Right lobe of liver (tissue), 6 donors: ENCODE measurements around the gene MAP2. TPM values are rescaled to one million over a fixed set of nuclear protein-coding genes. Genes with fewer than 3 reads are reported as not detected.

Source experiments
- ATAC-seq, 4 donors: fragments of 200-7000 bp; cut with Tn5 transposase; one replicate each; pipeline ENCODE4 v1.9.1; 2020; ENCODE audit warnings: mild to moderate bottlenecking in 4 of 4, moderate library complexity in 4 of 4
- DNase-seq, 3 donors: peaks; one replicate each; pipeline ENCODE4 v3.0.0-alpha.2; 2020
- H3K27ac ChIP-seq, 3 donors: fragments of 200-600 bp; one replicate each; pipeline ENCODE4 v1.8.0; 2022
- H3K27me3 ChIP-seq, 2 donors: fragments of 200-600 bp; one replicate each; pipeline ENCODE4 v1.8.0; 2022
- H3K36me3 ChIP-seq, 4 donors: fragments of 200-600 bp; sonication (generic) in 1 of 4; one replicate each; pipeline versions ENCODE4 v1.5.1 to v1.8.0; 2017 to 2022; ENCODE audit warnings: control low read depth in 1 of 4
- H3K4me1 ChIP-seq, 4 donors: fragments of 200-600 bp; sonication (generic) in 1 of 4; one replicate each; pipeline versions ENCODE4 v1.5.1 to v1.8.0; 2017 to 2022; ENCODE audit warnings: control low read depth in 1 of 4
- H3K4me3 ChIP-seq, 3 donors: fragments of 200-600 bp; one replicate each; pipeline ENCODE4 v1.8.0; 2022
- H3K9me3 ChIP-seq, 4 donors: fragments of 200-600 bp; sonication (generic) in 1 of 4; one replicate each; pipeline versions ENCODE4 v1.5.1 to v1.8.0; 2017 to 2022; ENCODE audit warnings: control low read depth in 1 of 4
- CTCF ChIP-seq, 4 donors: fragments of 200-600 bp in 3 of 4; fragments of 450-650 bp in 1 of 4; IDR thresholded peaks; one replicate each; pipeline versions ENCODE4 v1.5.1 to v1.8.0; 2016 to 2022; ENCODE audit warnings: antibody characterized with exemption in 4 of 4, mild to moderate bottlenecking in 2 of 4
- POLR2A ChIP-seq: fragments of 450-650 bp; IDR thresholded peaks from one replicate; pipeline ENCODE4 v1.6.1; 2017; ENCODE audit warnings: antibody characterized with exemption, mild to moderate bottlenecking
- WGBS: methylation state at CpG from one replicate; pipeline ENCODE4 v1.1.6; 2018; ENCODE audit warnings: low coverage, low lambda C conversion rate; ENCODE audit not compliant: insufficient coverage; ENCODE audit errors: missing lambda C conversion rate; 5-methylcytosine and 5-hydroxymethylcytosine counted together
- intact Hi-C, 2 donors: fragments of 100-400 bp; cut with DNase I; formaldehyde crosslinking; loops; one replicate each; pipeline versions ENCODE4 v1.11.2 to v1.14.1; 2022
- total RNA-seq, 6 experiments: library from RNA; depleted of rRNA in 2 of 6; stranded (reverse); fragments of >200 nt in 2 of 6; fragmentation: NEBNext Ultra II Directional in 3 of 6; extraction: Animal tissue kit (Norgen Biotek cat#: 25700) in 3 of 6; gene quantifications; one replicate each; pipeline versions ENCODE4 v1.1.0 to v1.2.4, GENCODE V29; 2016 to 2023
- donor health status: DM: no; HTN: yes; CAD: no.
- donor health status: DM: no; HTN: no; CAD: no.
- donor health status: DM: no; HTN: no; CAD: no.
- donor health status: DM: no; HTN: yes; CAD: no.
- donor health status: DM: no; HTN: yes; CAD: no.

MAP2 gene
- total RNA-seq, 6 experiments from 2014 or later = 2.0 to 11.4 (median 3.6) TPM

- WGBS = 56% methylated on average over 8 of the region's 8 CpGs
- TF ChIP-seq CTCF (IDR thresholded peaks at IDR 0.05) (no peak), POLR2A (no peak)
Measured at GRCh38 chr2:209696836-209697711, 273.2 kb downstream of the MAP2 start.

GRCh38 chr2:209702775-209703174, 278.9 kb downstream of the MAP2 start:
- DNase-seq (no peak), ATAC-seq (no peak)
- no peak overlapping the region for H3K27ac ChIP-seq
- no peak overlapping the region for H3K4me3 ChIP-seq
- intact Hi-C loops = no loop called here
- TF ChIP-seq POLR2A = no peak
- H3K36me3 ChIP-seq = no peaks in the 10 kb centered on the region
- WGBS = 24% methylated on average over 2 of the region's 2 CpGs
- H3K4me1 ChIP-seq = no peaks in the 10 kb centered on the region
- no peaks in the 10 kb centered on the region for H3K27me3 ChIP-seq
- H3K9me3 ChIP-seq = no peaks in the 10 kb centered on the region

More at GRCh38 chr2:209696836-209697711, 273.2 kb downstream of the MAP2 start:
- no peaks in the 10 kb centered on the region for H3K36me3 ChIP-seq
- H3K4me1 ChIP-seq = no peaks in the 10 kb centered on the region
- no peak for DNase-seq
- no peak for ATAC-seq
- H3K27ac ChIP-seq = no peak overlapping the region
- H3K4me3 ChIP-seq = no peak overlapping the region
- H3K9me3 ChIP-seq = no peaks in the 10 kb centered on the region
- intact Hi-C loops = no loop called here
- H3K27me3 ChIP-seq = no peaks in the 10 kb centered on the region

- Histone ChIP-seq H3K27ac (no peak overlapping the region), H3K4me3 (no peak overlapping the region), H3K36me3 (no peaks in the 10 kb centered on the region), H3K27me3 (no peaks in the 10 kb centered on the region), H3K9me3 (no peaks in the 10 kb centered on the region), H3K4me1 (no peaks in the 10 kb centered on the region)
- no peak for TF ChIP-seq POLR2A
- intact Hi-C loops = no loop called here
- DNase-seq = no peak
- ATAC-seq = no peak
Measured at GRCh38 chr2:209713219-209713618, 289.4 kb downstream of the MAP2 start.

- intact Hi-C loops = no loop called here
- TF ChIP-seq POLR2A = no peak
- no peak for TF ChIP-seq CTCF (IDR thresholded peaks at IDR 0.05)
- 74% methylated on average over 5 of the region's 5 CpGs for WGBS
Measured at GRCh38 chr2:209719034-209719433, 295.2 kb downstream of the MAP2 start.

GRCh38 chr2:209721497-209721896, 297.6 kb downstream of the MAP2 start:
- intact Hi-C loops = no loop called here
- no peaks in the 10 kb centered on the region for H3K36me3 ChIP-seq
- H3K9me3 ChIP-seq = no peaks in the 10 kb centered on the region
- no peaks in the 10 kb centered on the region for H3K4me1 ChIP-seq
- H3K27me3 ChIP-seq = no peaks in the 10 kb centered on the region
- no peak for ATAC-seq
- H3K4me3 ChIP-seq = no peak overlapping the region
- no peak for DNase-seq
- no peak overlapping the region for H3K27ac ChIP-seq
- TF ChIP-seq POLR2A = no peak
- TF ChIP-seq CTCF (IDR thresholded peaks at IDR 0.05) = no peak

More at GRCh38 chr2:209719034-209719433, 295.2 kb downstream of the MAP2 start:
- no peaks in the 10 kb centered on the region for H3K36me3 ChIP-seq
- no peak for DNase-seq
- no peak overlapping the region for H3K4me3 ChIP-seq
- no peak overlapping the region for H3K27ac ChIP-seq
- no peaks in the 10 kb centered on the region for H3K4me1 ChIP-seq
- no peak for ATAC-seq
- no peaks in the 10 kb centered on the region for H3K9me3 ChIP-seq
- no peaks in the 10 kb centered on the region for H3K27me3 ChIP-seq
